CD4-positive, alpha-beta T cell treated with Interleukin-17A for 1 hour (primary cell): ENCODE results near the gene PPP1R3F.
A peak's percentile ranks its signal among the peaks of the same experiment; 100 is the strongest.

ENCODE experiments used
- DNase-seq: peaks from one replicate; pipeline ENCODE4 v3.0.0-alpha.2; 2020

Gene PPP1R3F

GRCh38 chrX:49249616-49250015 lies 20.0 kb upstream of the PPP1R3F start:
- no peak for DNase-seq

DNA sequence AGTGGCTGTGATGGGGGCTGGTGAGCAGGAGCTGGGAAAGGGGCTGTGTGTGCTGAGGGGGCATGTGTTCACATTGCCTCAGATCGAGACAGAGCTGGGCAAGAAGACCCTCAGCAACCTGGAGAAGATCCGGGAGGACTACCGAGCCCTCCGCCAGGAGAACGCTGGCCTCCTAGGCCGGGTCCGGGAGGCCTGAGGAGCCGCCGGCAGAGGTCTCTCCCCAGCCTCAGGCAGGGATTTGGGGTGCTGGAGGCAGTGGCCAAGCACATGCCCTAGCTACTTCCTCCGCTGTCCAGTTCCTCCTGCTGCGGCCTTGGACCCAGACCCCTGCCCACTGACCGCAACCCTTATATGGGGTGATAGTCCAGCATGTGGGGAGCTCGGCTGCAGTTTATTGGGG lies 19.5 kb upstream of the PPP1R3F start:
- DNase-seq = no peak

DNA sequence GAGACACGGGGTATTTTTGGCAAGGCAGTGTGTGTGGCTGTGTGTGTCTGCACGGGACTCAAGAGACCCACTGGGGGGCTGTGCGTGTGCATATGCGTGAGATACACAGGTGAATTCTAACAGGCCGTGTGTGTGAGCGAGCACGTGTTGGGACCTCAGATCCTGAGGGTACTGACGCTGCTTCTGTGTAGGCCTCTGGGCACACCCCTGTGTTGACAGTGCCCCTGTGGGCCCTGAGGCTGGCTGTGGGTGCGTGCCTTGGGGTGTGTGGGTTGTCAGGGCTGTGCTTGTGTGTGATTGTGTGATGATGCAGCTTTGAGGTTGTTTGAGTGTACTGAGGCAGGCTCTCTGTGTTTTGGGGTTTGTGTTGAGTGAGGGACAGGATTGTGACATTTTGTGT lies 19.0 kb upstream of the PPP1R3F start:
- DNase-seq = no peak

DNA sequence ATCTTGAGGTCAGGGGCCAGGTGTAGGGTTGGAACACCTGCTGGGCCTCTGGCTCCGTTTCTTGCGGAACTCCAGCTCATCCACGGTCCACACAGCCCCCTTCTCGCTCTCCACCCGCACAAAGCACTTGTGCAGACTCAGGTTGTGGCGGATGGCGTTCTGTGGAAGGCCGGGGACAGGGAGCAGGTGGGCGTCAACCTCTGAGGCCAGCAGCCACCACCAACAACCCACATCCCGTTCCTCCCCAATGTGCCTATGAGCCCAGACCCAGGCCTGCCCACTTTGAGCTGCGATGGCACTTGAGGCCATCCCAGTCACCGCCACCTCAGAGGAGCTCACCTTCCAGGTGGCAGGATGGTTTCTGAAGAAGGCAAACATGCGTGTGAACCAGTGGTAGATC lies 18.3 kb upstream of the PPP1R3F start:
- DNase-seq = no peak

- DNase-seq = no peak
Observed at GRCh38 chrX:49254639-49255038, 15.0 kb upstream of the PPP1R3F start.

DNA sequence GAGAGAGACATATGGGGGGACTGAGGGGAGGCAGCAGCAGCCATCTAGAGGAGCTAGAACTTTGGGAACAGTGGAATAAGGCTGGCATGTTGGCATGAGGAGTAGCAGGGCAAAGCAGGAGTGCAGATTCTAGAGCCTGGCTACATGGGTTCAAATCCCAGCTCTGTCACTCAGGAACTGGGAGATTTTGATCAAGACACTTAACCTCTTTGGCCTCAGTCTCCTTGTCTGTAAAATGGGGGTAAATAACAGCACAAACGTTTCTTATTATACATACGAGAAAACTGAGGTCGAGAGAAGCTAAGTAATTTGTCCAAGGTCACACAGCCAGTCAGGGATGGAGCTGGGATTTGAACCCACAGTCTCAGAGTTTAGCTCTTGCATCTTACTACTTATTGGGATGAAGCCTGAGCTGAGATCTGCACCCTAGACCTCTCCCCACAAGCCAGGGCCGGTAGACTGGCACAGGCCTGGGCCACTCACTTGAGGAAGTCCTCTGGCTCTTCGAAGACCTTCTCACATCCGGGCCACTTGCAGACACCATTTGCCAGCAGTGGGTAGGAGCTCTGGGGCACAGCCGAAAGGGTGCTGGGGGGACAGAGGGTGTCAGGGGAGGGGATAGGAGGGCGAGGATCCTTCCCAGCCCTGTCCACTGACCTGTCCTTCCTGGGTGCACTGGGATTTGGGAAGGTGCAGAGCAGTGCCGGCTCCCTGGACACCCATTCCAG lies 13.2 kb upstream of the PPP1R3F start:
- no peak for DNase-seq

GRCh38 chrX:49257074-49257790 lies 12.4 kb upstream of the PPP1R3F start:
- DNase-seq = no peak

DNA sequence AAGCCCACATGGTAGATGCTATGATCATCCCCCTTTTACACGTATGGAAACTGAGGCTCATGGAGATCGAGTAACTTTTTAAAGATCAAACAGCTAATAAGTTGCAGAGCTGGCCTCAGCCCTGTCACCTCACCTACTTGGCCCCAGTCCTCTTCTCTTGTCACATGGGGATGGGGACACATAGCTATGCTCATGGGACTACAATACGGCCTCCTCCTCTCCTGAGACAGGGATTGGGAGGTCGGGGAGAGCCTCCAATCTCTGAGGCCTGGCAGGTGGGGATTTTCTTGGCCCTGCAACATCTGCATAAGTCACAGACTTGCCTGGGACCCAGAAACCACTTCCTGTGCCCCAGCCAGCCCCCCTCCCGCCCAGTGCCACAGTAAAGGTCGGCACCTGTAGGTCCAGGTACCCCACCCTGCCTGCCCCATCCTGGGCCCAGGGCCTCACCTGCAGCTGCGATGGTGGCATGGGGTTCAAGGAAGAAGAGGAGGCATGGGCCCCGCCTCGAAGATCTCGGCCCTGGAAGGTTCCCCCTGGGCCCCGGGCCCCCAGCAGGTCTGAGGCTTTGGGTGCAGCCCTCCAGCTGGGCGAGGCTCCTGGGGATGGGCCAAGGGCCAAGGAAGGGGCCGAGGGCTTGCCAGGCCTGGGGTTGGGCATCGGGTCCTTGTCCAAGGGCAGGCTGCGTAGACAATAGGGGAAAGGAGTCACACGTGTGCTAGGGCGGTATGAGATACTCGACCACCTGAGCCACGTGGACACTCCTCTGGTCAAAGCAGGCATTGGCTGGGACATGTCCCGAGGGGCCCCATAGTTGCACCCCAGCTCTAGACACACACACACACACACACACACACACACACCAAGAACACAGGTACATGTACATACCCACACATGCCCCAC lies 11.5 kb upstream of the PPP1R3F start:
- DNase-seq = peak; percentile 34

DNA sequence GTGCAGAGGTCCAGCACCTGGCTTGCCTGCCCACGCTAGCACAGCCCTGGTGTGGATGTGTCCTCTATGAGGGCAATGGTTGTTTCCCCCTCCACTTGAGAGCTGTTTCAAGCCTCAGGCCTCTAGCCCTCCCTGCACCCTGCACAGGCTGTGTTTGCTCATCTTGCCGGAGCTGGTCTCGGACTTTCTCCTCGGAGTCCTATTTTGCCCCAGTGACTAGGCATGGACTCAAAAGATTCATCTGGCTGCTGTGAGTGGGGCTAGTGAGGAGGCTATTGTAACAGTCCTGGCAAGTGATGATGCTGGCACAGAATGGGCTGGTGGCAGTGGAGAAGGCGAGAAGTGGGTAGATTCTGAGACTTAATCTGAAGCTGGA lies 10.9 kb upstream of the PPP1R3F start:
- no peak for DNase-seq

DNA sequence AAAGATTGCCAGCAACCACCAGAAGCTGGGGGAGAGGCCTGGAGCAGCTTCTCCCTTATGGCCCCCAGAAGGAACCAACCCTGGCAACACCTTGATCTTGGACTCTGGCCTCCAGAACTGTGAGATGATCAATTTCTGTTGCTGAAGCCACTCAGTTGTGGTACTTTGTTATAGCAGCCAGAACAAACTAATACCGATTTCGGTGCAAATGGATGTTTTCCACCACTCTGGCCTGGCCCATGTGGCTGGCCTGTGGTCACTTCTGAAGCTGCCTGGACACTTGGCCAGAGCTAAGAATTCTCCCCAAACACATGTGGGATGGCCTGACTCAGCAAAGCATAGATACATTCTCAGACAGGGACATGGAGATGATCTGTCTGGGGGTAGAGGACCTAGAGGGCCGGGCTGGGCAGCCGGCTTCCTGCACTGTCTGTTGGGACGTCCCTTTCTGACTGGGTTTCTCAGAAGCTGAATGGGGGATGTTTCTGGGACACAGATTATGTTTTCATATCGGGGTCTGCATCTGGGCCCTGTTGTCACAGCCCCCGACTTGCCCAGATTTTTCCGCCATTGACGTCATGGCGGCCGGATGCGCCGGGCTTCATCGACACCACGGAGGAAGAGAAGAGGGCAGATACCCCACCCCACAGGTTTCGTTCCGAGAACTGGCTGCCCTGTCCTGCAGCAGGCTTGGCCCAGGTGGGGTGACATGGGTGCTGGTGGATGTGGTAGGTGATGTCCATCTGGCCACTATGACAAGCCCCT lies 9.2 kb upstream of the PPP1R3F start:
- no peak for DNase-seq

- DNase-seq = no peak
Observed at GRCh38 chrX:49262603-49263002, 7.0 kb upstream of the PPP1R3F start.

DNA sequence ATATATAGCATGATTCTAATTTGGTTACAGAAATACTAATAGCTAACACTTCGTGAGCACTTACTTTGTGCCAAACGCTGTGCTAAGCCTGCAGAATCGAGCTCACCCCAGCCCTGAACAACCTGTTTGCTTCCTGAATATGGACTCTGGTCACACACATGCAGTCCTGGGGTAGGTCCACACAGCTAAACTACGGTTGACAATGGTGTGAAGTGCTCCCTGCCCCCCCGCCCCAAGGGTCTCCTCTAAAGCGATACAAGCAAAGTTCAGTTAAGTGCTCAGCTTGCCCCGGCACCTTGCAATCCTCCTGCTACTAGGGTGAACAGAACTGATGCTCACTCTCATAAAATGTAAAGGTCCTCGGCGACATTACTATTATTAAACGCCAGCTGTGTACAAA lies 6.0 kb upstream of the PPP1R3F start:
- DNase-seq = no peak

DNA sequence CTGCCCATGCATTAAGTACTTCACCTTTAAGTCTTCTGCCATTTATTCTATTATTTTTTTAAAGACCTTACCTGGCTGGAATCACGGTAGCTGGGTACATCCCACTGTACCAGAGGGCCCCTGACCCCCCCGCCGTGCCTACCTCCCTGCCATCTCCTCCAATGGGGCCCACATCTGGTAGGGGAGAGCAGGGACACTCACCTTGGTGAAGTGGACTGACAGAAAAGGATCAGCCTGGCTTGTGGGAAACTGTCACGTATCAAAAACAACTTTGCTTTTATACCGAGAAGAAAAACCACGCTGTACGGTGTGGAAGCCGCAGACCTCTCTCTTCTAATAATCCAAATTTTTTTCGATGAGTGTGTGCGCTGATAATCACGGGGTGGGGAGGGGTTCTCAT lies 5.1 kb upstream of the PPP1R3F start, which contains the start of gene FOXP3:
FOXP3 (minus strand) TSS at position 251 of the 400 bp plus-strand sequence. CDS start 6,205 bp downstream, outside the sequence.
- DNase-seq = peak; percentile 17

DNA sequence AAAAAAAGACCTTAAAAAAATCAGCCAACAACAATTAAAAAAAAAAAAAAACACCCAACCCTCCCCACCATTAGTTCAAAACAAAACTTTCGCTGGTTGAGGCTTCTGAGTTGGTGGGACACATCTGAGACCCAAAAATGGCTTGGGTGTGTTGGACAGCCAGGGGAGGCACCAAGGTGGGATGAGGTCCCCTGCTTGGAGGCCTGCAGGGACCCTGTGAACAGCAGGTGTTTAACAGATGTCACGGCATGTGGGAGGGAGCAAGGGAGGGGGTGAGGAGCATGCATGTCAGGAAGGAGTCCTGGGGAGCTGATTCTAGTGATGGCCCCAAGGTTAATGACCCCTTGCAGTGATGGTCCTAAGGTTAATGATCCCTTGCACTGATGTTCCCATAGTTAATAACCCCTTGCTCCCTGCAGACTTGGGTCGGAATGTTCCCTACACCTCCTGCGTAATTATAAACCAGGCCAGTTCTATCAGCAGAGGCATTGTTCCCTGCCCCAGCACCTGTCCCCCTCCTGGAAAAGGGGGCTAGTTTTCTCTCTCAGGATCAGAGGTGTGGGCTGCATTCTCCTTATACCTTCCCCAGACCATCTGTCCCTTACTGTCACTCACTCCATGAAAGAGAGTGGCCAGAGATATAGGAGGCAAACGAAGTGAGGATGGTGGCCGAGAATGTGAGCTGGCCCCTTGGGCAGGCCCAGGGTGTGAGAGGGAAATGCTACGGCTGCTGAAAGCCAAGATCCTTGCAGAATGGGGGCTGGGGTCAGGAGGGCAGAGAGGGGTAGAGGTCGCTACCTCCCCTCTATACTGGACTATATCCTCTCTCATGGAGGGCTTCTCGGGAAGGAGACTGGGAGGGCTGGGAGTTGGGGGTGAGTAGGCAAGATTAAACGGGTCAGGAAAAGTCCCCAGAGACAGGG lies 2.8 kb upstream of the PPP1R3F start:
- DNase-seq = no peak

- no peak for DNase-seq
Observed at GRCh38 chrX:49268702-49269009, 937 bp upstream of the PPP1R3F start.

DNA sequence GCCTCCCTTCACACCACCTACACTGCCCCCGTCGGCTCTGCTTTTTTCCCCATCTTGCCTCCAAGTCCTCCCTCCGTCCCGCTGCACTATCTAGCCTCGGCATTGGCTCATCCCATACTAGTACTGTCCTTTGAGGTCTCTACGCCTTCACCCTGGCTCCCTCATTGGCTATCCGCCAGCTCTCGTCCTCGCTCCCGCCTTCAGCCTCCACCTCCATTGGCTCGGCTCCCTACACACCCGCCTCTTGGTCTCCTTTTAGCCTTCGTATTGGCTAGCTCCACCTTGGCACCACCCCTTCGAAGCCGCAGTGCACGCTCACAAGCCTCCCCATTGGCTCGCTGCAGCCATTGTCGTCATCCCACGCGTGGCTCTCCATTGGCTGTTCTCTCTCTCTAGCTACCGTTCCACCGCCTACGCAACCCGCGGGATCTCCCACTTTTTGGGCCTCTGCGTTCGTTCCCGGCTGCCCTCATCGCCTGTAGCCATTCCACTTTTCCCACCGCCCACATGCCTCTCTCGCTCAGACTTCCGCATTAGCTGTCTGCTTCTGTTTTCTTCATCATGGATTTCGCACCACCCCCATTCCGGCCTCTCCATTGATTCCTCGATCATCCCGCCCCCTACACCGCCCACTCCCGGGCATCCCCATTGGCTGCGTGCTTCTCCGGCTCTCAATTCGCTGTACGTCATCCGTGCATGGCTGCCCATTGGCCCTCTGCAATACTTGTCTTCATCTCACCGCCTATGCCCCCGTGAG lies 405 bp upstream of the PPP1R3F start:
- DNase-seq = peak; percentile 98

GRCh38 chrX:49270249-49270921 lies 792 bp downstream of the PPP1R3F start:
- DNase-seq = no peak

DNA sequence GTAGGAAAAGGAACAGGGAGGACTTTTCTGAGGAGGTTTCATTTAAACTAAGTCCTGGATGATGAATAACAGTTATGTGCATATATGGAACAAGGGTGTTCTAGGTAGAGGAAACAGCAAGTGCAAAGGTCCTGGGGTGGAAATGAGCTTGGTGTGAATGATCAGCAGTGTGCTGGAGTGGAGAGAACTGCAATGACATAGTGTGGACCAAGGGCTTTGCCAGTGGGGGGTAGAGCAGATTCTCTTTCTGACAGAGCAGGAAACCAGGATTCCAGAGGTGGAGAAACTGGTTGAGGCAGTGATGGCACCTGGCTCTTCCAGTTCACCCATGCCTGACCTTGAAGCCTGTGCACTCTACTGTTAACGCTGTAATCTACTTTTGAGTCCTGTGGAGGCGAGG lies 1.7 kb downstream of the PPP1R3F start:
- DNase-seq = no peak

DNA sequence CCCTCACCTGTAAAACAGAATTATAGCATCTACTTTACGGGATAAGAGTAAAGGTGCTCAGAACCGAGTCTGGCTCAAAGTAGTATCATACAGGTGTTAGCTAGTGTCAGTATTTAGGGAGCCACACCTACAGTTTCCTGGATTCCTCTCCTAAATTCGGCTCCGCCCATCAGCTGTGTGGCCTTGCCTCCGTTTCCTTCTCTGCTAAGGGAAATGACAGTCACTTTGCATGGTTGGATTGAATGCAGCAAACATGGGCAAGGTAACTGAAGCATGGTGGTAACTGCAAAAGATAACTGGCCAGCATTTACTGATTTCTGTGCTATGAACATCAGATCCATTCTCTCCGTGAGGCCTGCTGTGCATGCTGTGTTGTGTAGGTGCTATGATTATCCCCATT lies 2.8 kb downstream of the PPP1R3F start:
- peak; percentile 47 for DNase-seq

DNA sequence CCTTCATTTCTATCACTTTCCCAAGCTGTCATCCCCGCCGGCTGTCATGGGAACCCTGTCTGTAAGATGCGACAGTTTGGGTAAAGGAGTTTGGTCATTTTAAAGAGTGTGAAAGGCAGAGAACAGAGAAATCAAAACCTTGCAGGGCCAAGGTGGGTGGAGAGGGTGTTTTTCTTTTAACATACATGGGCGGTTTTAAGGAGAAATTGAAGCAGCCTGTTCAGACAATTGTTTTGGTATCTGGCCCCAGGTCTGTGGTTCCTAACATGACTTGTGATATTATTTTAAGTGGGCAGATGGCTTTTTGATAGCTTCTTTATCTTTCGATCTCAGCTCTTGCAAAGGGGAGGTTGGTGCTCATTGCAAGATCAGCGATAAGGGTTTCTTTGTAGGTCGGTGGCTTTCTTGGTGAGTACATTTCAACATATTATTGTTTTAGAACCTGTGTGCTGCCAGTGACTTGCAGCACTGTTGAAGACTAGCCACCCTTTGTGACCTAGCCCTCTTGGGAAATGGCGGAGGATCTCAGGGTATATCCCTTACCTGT lies 3.7 kb downstream of the PPP1R3F start:
- DNase-seq = peak; percentile 78
